NCI-H146 treated with DMSO at 0.1 percent for 48 hours (cell line): ENCODE measurements around the gene FRAS1.

Experiments used
- DNase-seq: peaks from one replicate; lab custom pipeline; 2025; ENCODE audit not compliant: unreplicated experiment; lab: John Stamatoyannopoulos, UW

FRAS1 gene

GRCh38 chr4:78566834-78567499 is 509.8 kb downstream of the FRAS1 start:
- no peak for DNase-seq

- no peak for DNase-seq
Measured at GRCh38 chr4:78567500-78568060, 510.5 kb downstream of the FRAS1 start.

GRCh38 chr4:78568640-78569305 is 511.6 kb downstream of the FRAS1 start:
- DNase-seq: no peak

GRCh38 chr4:78569306-78569821 is 512.2 kb downstream of the FRAS1 start:
- no peak for DNase-seq

- DNase-seq: no peak
Measured at GRCh38 chr4:78570117-78570516, 513.0 kb downstream of the FRAS1 start.

- DNase-seq: no peak
Measured at GRCh38 chr4:78571804-78572203, 514.7 kb downstream of the FRAS1 start.

- no peak for DNase-seq
Measured at GRCh38 chr4:78578674-78579425, 521.7 kb downstream of the FRAS1 start.

GRCh38 chr4:78581618-78582017 is 524.5 kb downstream of the FRAS1 start:
- no peak for DNase-seq

GRCh38 chr4:78584863-78585547 is 527.9 kb downstream of the FRAS1 start:
- no peak for DNase-seq

- no peak for DNase-seq
Measured at GRCh38 chr4:78585633-78586032, 528.5 kb downstream of the FRAS1 start.

- DNase-seq: no peak
Measured at GRCh38 chr4:78588894-78589545, 531.9 kb downstream of the FRAS1 start.

GRCh38 chr4:78591404-78591803 is 534.3 kb downstream of the FRAS1 start:
- no peak for DNase-seq

GRCh38 chr4:78592088-78592783 is 535.1 kb downstream of the FRAS1 start:
- DNase-seq: no peak
